Stomach smooth muscle (tissue), 2 donors: ENCODE data around the gene ZMYND10.

Experiments
- H3K27ac ChIP-seq: one replicate; pipeline ENCODE4 v1.7.0; 2013; ENCODE audit warnings: mild to moderate bottlenecking, low read length, inconsistent platforms
- H3K27me3 ChIP-seq, 2 donors: one replicate each; pipeline ENCODE4 v1.7.0; 2013; ENCODE audit warnings: low read length in 2 of 2; ENCODE audit not compliant: insufficient read depth in 2 of 2, control insufficient read depth in 1 of 2
- H3K36me3 ChIP-seq, 2 donors: one replicate each; pipeline ENCODE4 v1.7.0; 2013; ENCODE audit warnings: low read length in 2 of 2; ENCODE audit not compliant: control insufficient read depth in 2 of 2, insufficient read depth in 2 of 2
- H3K4me1 ChIP-seq: one replicate; pipeline ENCODE4 v1.7.0; 2013; ENCODE audit warnings: low read length; ENCODE audit not compliant: control insufficient read depth, insufficient read depth
- H3K4me3 ChIP-seq, 2 donors: one replicate each; pipeline ENCODE4 v1.7.0; 2013; ENCODE audit warnings: low read length in 2 of 2
- H3K9ac ChIP-seq, 2 donors: one replicate each; pipeline ENCODE4 v1.7.0; 2013; ENCODE audit warnings: low read length in 2 of 2, mild to moderate bottlenecking in 1 of 2
- H3K9me3 ChIP-seq, 2 donors: one replicate each; pipeline ENCODE4 v1.7.0; 2013; ENCODE audit warnings: low read length in 2 of 2; ENCODE audit not compliant: control insufficient read depth in 2 of 2
- donor health status: healthy.
- donor health status: Pancreatic carcinoma.

Gene ZMYND10

GRCh38 chr3:50324351-50325112, 21.0 kb downstream of the ZMYND10 start:
- H3K4me3 ChIP-seq, result no peak overlapping the region
- peaks cover 50% of the 10 kb centered on the region for H3K4me1 ChIP-seq
- H3K27ac ChIP-seq, result peak overlapping the region; percentile 94

GRCh38 chr3:50323614-50324199, 21.8 kb downstream of the ZMYND10 start:
- peak overlapping the region in 1 of 2 donors; percentile 8 for H3K4me3 ChIP-seq
- peaks cover 10 to 15% of the 10 kb centered on the region in 2 donors for H3K36me3 ChIP-seq
- H3K9me3 ChIP-seq, result no peaks in the 10 kb centered on the region
- H3K9ac ChIP-seq, result no peak overlapping the region
- peaks cover 56% of the 10 kb centered on the region for H3K4me1 ChIP-seq
- no peaks in the 10 kb centered on the region for H3K27me3 ChIP-seq
- peak overlapping the region; percentile 94 for H3K27ac ChIP-seq

More at GRCh38 chr3:50324351-50325112, 21.0 kb downstream of the ZMYND10 start:
- Histone ChIP-seq H3K36me3 (peaks cover 12% of the 10 kb centered on the region in 2 donors), H3K9ac (peak overlapping the region in 1 of 2 donors; percentile 29), H3K9me3 (no peaks in the 10 kb centered on the region), H3K27me3 (no peaks in the 10 kb centered on the region)

GRCh38 chr3:50323092-50323600, 22.4 kb downstream of the ZMYND10 start:
- H3K4me1 ChIP-seq, result peaks cover 56% of the 10 kb centered on the region
- peaks cover 16 to 21% of the 10 kb centered on the region in 2 donors for H3K36me3 ChIP-seq
- no peaks in the 10 kb centered on the region for H3K9me3 ChIP-seq
- peak overlapping the region; percentile 94 for H3K27ac ChIP-seq
- H3K9ac ChIP-seq, result peak overlapping the region; percentile 13 to 45
- H3K27me3 ChIP-seq, result no peaks in the 10 kb centered on the region
- peak overlapping the region in 1 of 2 donors; percentile 8 for H3K4me3 ChIP-seq

GRCh38 chr3:50322386-50323091, 23.0 kb downstream of the ZMYND10 start, which contains the start of gene HYAL2:
TSS of gene HYAL2 (minus strand) at chr3:50322745. CDS start at chr3:50320489, 2,256 bp downstream.
- no peaks in the 10 kb centered on the region for H3K27me3 ChIP-seq
- H3K9me3 ChIP-seq, result no peaks in the 10 kb centered on the region
- peak within 1 kb of the TSS; percentile 90 to 92 for H3K4me3 ChIP-seq
- peaks cover 58% of the 10 kb centered on the region for H3K4me1 ChIP-seq
- H3K27ac ChIP-seq, result peak within 1 kb of the TSS; percentile 94
- peaks cover 16 to 24% of the 10 kb centered on the region in 2 donors for H3K36me3 ChIP-seq
- H3K9ac ChIP-seq, result peak within 1 kb of the TSS; percentile 90 to 98

GRCh38 chr3:50322115-50322385, 23.5 kb downstream of the ZMYND10 start:
- peak overlapping the region; percentile 94 for H3K27ac ChIP-seq
- peak overlapping the region; percentile 90 to 92 for H3K4me3 ChIP-seq
- H3K4me1 ChIP-seq, result peaks cover 56% of the 10 kb centered on the region
- no peaks in the 10 kb centered on the region for H3K9me3 ChIP-seq
- H3K9ac ChIP-seq, result peak overlapping the region; percentile 45 to 71
- no peaks in the 10 kb centered on the region for H3K27me3 ChIP-seq
- H3K36me3 ChIP-seq, result peaks cover 16 to 28% of the 10 kb centered on the region in 2 donors

- no peaks in the 10 kb centered on the region for H3K27me3 ChIP-seq
- H3K9ac ChIP-seq, result peak overlapping the region; percentile 90 to 98
- peak overlapping the region; percentile 90 to 92 for H3K4me3 ChIP-seq
- H3K27ac ChIP-seq, result peak overlapping the region; percentile 94
- peaks cover 16 to 33% of the 10 kb centered on the region in 2 donors for H3K36me3 ChIP-seq
- no peaks in the 10 kb centered on the region for H3K9me3 ChIP-seq
- peaks cover 55% of the 10 kb centered on the region for H3K4me1 ChIP-seq
Observed at GRCh38 chr3:50321336-50322114, 24.0 kb downstream of the ZMYND10 start.

- Histone ChIP-seq H3K9ac (peak overlapping the region; percentile 90 to 98), H3K4me1 (peaks cover 55% of the 10 kb centered on the region), H3K36me3 (peaks cover 12 to 34% of the 10 kb centered on the region in 2 donors)
Observed at GRCh38 chr3:50320853-50321335, 24.6 kb downstream of the ZMYND10 start.

GRCh38 chr3:50319894-50320625, 25.5 kb downstream of the ZMYND10 start:
- H3K27ac ChIP-seq, result peak overlapping the region; percentile 94
- peaks cover 55% of the 10 kb centered on the region for H3K4me1 ChIP-seq
- no peaks in the 10 kb centered on the region for H3K9me3 ChIP-seq
- H3K4me3 ChIP-seq, result peak overlapping the region; percentile 90 to 92
- peaks cover 7 to 29% of the 10 kb centered on the region in 2 donors for H3K36me3 ChIP-seq
- peak overlapping the region; percentile 90 to 96 for H3K9ac ChIP-seq
- no peaks in the 10 kb centered on the region for H3K27me3 ChIP-seq

More at GRCh38 chr3:50320853-50321335, 24.6 kb downstream of the ZMYND10 start:
- Histone ChIP-seq H3K4me3 (peak overlapping the region; percentile 90 to 92), H3K9me3 (no peaks in the 10 kb centered on the region), H3K27me3 (no peaks in the 10 kb centered on the region), H3K27ac (peak overlapping the region; percentile 94)

GRCh38 chr3:50319181-50319893, 26.2 kb downstream of the ZMYND10 start:
- Histone ChIP-seq H3K9ac (peak overlapping the region; percentile 29 to 36), H3K36me3 (peaks cover 10 to 30% of the 10 kb centered on the region in 2 donors), H3K9me3 (no peaks in the 10 kb centered on the region), H3K4me3 (peak overlapping the region in 1 of 2 donors; percentile 90), H3K4me1 (peaks cover 53% of the 10 kb centered on the region), H3K27me3 (no peaks in the 10 kb centered on the region), H3K27ac (no peak overlapping the region)
